ENCODE results near the gene CEP135.

The CEP135 gene

DNA sequence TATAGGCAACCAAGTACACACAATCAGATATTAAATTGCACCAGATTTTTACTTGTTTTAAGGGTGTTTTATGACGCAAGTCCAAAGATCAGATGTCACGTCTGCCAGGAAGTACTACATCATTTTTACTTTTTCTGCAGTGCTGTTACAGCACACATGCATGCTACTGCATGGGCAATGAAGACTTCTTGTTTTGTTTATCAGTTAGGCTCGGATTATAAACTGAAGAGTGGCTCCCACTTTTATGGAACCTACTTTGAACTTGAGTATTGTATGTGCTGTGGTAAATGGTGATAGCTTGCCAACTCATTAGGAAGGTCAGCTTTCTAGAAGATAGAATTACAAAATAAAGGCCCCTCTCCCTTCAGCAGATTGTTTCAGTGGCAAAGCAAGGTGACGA lies 131.6 kb downstream of the CEP135 start:
- DNase-seq (ENCODE audit: low spot score) = no peak

DNA sequence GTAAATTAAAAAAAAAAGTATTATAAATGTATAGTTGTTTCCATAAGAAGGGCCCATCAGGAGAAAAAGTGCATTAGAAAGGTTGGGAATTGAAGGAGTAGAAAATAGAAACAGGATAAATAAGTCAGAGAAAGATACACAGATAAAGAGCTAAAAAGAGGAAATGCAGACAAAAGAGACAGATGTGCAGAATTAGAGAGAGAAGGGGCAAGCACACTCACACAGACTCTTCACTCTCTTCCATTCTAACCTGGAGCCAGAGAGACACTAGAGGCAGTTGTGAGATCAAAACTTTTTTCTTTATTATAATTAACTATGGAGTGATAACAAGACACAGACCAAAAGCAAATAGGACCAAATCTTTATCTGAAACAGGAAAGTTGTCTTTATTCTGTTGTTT lies 134.1 kb downstream of the CEP135 start:
- no peak for DNase-seq (ENCODE audit: low spot score)

All from HuH-7.5 (cell line).